GM12878 (cell line): Measurements from ENCODE around the gene SMURF1. TPM values are rescaled to one million over a fixed set of nuclear protein-coding genes. Genes with fewer than 3 reads are reported as not detected.
A peak's percentile ranks its signal among the peaks of the same experiment; 100 is the strongest.

ENCODE experiments used
- ASH2L ChIP-seq: fragments of 300-600, 200-600 bp; sonication (generic); IDR thresholded peaks from 2 replicates; pipeline ENCODE4 v1.6.1; 2017; ENCODE audit warnings: low read depth, mild to moderate bottlenecking, borderline replicate concordance
- ATF7 ChIP-seq: fragments of 450-650 bp; IDR thresholded peaks from 2 replicates; pipeline ENCODE4 v1.6.1; 2016; ENCODE audit warnings: low read depth, mild to moderate bottlenecking
- BACH1 ChIP-seq: fragments of 450-650 bp; IDR thresholded peaks from 2 replicates; pipeline ENCODE4 v1.6.1; 2017; ENCODE audit warnings: mild to moderate bottlenecking, borderline replicate concordance
- CBX3 ChIP-seq: fragments of 200-600 bp; sonication (generic); IDR thresholded peaks from 2 replicates; pipeline ENCODE4 v1.6.1; 2016; ENCODE audit warnings: low read depth, borderline replicate concordance
- ETV6 ChIP-seq, 2 experiments: fragments of 450-650 bp in 1 of 2; IDR thresholded peaks in 1 of 2; conservative IDR thresholded peaks in 1 of 2; 2 replicates each; pipeline ENCODE4 v1.6.1; 2014; ENCODE audit warnings: antibody characterized with exemption in 1 of 2, borderline replicate concordance in 1 of 2, low read depth in 1 of 2, mild to moderate bottlenecking in 1 of 2, moderate library complexity in 1 of 2
- FOS ChIP-seq: IDR thresholded peaks from 3 replicates; pipeline ENCODE4 v1.6.1; 2011; ENCODE audit warnings: borderline replicate concordance; ENCODE audit not compliant: insufficient read length; ENCODE audit errors: extremely low read depth
- HDAC6 ChIP-seq: fragments of 200-600 bp; sonication (generic); IDR thresholded peaks from one replicate; pipeline ENCODE4 v1.8.0; 2017; ENCODE audit warnings: antibody characterized with exemption; ENCODE audit not compliant: unreplicated experiment
- HDGF ChIP-seq: fragments of 450-650 bp; IDR thresholded peaks from 2 replicates; pipeline ENCODE4 v1.6.1; 2016; ENCODE audit warnings: antibody characterized with exemption
- JUND ChIP-seq: IDR thresholded peaks from 2 replicates; pipeline ENCODE4 v1.6.1; 2012; ENCODE audit warnings: low read depth, mild to moderate bottlenecking, low read length, improper control_type of control experiment, moderate library complexity
- KLF5 ChIP-seq: fragments of 450-650 bp; IDR thresholded peaks from 2 replicates; pipeline ENCODE4 v1.6.1; 2014; ENCODE audit warnings: mild to moderate bottlenecking; ENCODE audit not compliant: partially characterized antibody
- MAX ChIP-seq: IDR thresholded peaks from 2 replicates; pipeline ENCODE4 v1.6.1; 2012; ENCODE audit warnings: low read depth, low read length, improper control_type of control experiment
- NRF1 ChIP-seq: conservative IDR thresholded peaks from 2 replicates; pipeline ENCODE4 v1.6.1; 2011; ENCODE audit warnings: mild to moderate bottlenecking, low read depth, low read length, improper control_type of control experiment
- POLR2A ChIP-seq: IDR thresholded peaks from 2 replicates; pipeline ENCODE4 v1.6.1; 2011; ENCODE audit warnings: low read depth, mild to moderate bottlenecking, low read length
- POLR2AphosphoS5 ChIP-seq: IDR thresholded peaks from 2 replicates; pipeline ENCODE4 v1.6.1; 2011; ENCODE audit warnings: mild to moderate bottlenecking, low read length, inconsistent platforms
- RAD21 ChIP-seq: IDR thresholded peaks from 2 replicates; pipeline ENCODE4 v1.6.1; 2011; ENCODE audit warnings: mild to moderate bottlenecking, low read depth, low read length, moderate library complexity; ENCODE audit not compliant: insufficient read depth
- RAD51 ChIP-seq: fragments of 450-650 bp; IDR thresholded peaks from 2 replicates; pipeline ENCODE4 v1.6.1; 2016; ENCODE audit warnings: moderate library complexity, mild to moderate bottlenecking, inconsistent platforms
- RELA ChIP-seq: fragments of 450-650 bp; IDR thresholded peaks from 2 replicates; pipeline ENCODE4 v1.8.0; 2014; ENCODE audit warnings: borderline replicate concordance; ENCODE audit not compliant: partially characterized antibody
- SIN3A ChIP-seq: IDR thresholded peaks from 2 replicates; pipeline ENCODE4 v1.6.1; 2012; ENCODE audit warnings: low read depth, low read length, improper control_type of control experiment
- SRF ChIP-seq, 2 experiments: IDR thresholded peaks; 2 replicates each; pipeline ENCODE4 v1.6.1; 2011; ENCODE audit warnings: low read depth in 2 of 2, low read length in 2 of 2, mild to moderate bottlenecking in 1 of 2, moderate library complexity in 1 of 2
- TAF1 ChIP-seq: IDR thresholded peaks from 2 replicates; pipeline ENCODE4 v1.6.1; 2011; ENCODE audit warnings: mild to moderate bottlenecking, low read depth, low read length, borderline replicate concordance
- ZNF274 ChIP-seq: IDR thresholded peaks from one replicate; pipeline ENCODE4 v1.8.0; 2011; ENCODE audit not compliant: insufficient read length, insufficient read depth
- polyA plus RNA-seq, 11 experiments: library from polyadenylated mRNA; depleted of rRNA in 4 of 11; unstranded in 6 of 11; stranded (reverse) in 5 of 11; fragments of >200 nt; fragmentation: Nextera tagmentation in 4 of 11; fragmentation: Illumina TruSeq in 1 of 11; extraction: Ambion mirVana in 4 of 11; extraction: Trizol in 1 of 11; gene quantifications; 1 replicate in 1 of 11; 2 replicates in 10 of 11; pipeline versions ENCODE4 v1.2.1 to v1.2.3, GENCODE V29; 2011 to 2016; ENCODE audit warnings: inconsistent platforms in 2 of 11, missing spikeins in 2 of 11, low read depth in 1 of 11
- total RNA-seq, 4 experiments: library from RNA; depleted of rRNA in 3 of 4; stranded (reverse); fragments of >200 nt in 3 of 4; fragmentation: Illumina TruSeq in 1 of 4; extraction: Trizol in 1 of 4; gene quantifications; 2 replicates each; pipeline versions ENCODE4 v1.2.1 to v1.2.3, GENCODE V29; 2013 to 2021
- TF ChIP-seq, protein P1 (sequence below): IDR thresholded peaks from 2 replicates; pipeline ENCODE4 v1.6.1; 2012; ENCODE audit warnings: low read length, inconsistent platforms
- TF ChIP-seq, protein P2 (sequence below), 3 experiments: IDR thresholded peaks in 2 of 3; conservative IDR thresholded peaks in 1 of 3; 2 replicates each; pipeline ENCODE4 v1.5.1; 2011; ENCODE audit warnings: low read depth in 3 of 3, low read length in 3 of 3, mild to moderate bottlenecking in 3 of 3, control low read depth in 2 of 3, moderate library complexity in 2 of 3, inconsistent platforms in 1 of 3, mixed read lengths in 1 of 3; ENCODE audit not compliant: control insufficient read depth in 2 of 3, insufficient read depth in 1 of 3; ENCODE audit errors: extremely low read depth in 1 of 3

The SMURF1 gene
- total and polyA plus RNA-seq, 10 of the 15 experiments (the other 5 are each of a cell fraction or from before 2014, with no cell fraction given) = 0.76 to 14.0 (median 7.9) TPM

- no peak for TF ChIP-seq ATF7
- TF ChIP-seq ASH2L = no peak
- no peak for TF ChIP-seq FOS
- TF ChIP-seq POLR2AphosphoS5 = no peak
- no peak for TF ChIP-seq TAF1
- TF ChIP-seq JUND = no peak
- no peak for TF ChIP-seq ETV6 (conservative IDR thresholded peaks at IDR 0.05 in 1 of 2, IDR thresholded peaks at IDR 0.05 in 1 of 2; ENCODE audit: borderline replicate concordance in 1 of 2, low read depth in 1 of 2)
- TF ChIP-seq MAX = no peak
- TF ChIP-seq BACH1 = peak; percentile 26; the same call in 1 of the 2 replicates
- TF ChIP-seq, protein P1, sequence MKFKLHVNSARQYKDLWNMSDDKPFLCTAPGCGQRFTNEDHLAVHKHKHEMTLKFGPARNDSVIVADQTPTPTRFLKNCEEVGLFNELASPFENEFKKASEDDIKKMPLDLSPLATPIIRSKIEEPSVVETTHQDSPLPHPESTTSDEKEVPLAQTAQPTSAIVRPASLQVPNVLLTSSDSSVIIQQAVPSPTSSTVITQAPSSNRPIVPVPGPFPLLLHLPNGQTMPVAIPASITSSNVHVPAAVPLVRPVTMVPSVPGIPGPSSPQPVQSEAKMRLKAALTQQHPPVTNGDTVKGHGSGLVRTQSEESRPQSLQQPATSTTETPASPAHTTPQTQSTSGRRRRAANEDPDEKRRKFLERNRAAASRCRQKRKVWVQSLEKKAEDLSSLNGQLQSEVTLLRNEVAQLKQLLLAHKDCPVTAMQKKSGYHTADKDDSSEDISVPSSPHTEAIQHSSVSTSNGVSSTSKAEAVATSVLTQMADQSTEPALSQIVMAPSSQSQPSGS = no peak
- TF ChIP-seq RELA = peak; percentile 42
- no peak for TF ChIP-seq NRF1
- no peak for TF ChIP-seq HDAC6
- 0 out of 2 replicates have a peak, but pooled peaks have one; percentile 23 for TF ChIP-seq POLR2A
- no peak for TF ChIP-seq HDGF
- TF ChIP-seq KLF5 = no peak
- TF ChIP-seq, protein P2, sequence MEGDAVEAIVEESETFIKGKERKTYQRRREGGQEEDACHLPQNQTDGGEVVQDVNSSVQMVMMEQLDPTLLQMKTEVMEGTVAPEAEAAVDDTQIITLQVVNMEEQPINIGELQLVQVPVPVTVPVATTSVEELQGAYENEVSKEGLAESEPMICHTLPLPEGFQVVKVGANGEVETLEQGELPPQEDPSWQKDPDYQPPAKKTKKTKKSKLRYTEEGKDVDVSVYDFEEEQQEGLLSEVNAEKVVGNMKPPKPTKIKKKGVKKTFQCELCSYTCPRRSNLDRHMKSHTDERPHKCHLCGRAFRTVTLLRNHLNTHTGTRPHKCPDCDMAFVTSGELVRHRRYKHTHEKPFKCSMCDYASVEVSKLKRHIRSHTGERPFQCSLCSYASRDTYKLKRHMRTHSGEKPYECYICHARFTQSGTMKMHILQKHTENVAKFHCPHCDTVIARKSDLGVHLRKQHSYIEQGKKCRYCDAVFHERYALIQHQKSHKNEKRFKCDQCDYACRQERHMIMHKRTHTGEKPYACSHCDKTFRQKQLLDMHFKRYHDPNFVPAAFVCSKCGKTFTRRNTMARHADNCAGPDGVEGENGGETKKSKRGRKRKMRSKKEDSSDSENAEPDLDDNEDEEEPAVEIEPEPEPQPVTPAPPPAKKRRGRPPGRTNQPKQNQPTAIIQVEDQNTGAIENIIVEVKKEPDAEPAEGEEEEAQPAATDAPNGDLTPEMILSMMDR (IDR thresholded peaks at IDR 0.05 in 2 of 3, conservative IDR thresholded peaks at IDR 0.05 in 1 of 3; ENCODE audit: control insufficient read depth in 2 of 3, extremely low read depth in 1 of 3, insufficient read depth in 1 of 3, low read depth in 3 of 3, low read length in 3 of 3) = peak; percentile 63 to 85 (median 64)
- peak; percentile 86 for TF ChIP-seq RAD21
- no peak for TF ChIP-seq CBX3
- no peak for TF ChIP-seq SRF (IDR thresholded peaks at IDR 0.05; ENCODE audit: low read depth in 2 of 2, low read length in 2 of 2)
- TF ChIP-seq SIN3A = no peak
- no peak for TF ChIP-seq ZNF274
- TF ChIP-seq RAD51 = no peak
- TF ChIP-seq, all 136 proteins: peak for 9
Measured at GRCh38 chr7:99040104-99040958, 103.6 kb downstream of the SMURF1 start (continued).
